GM23248 (cell line): ENCODE results near the gene SNX5.

Experiments
- EZH2 ChIP-seq: fragments of 200-600 bp; sonication (generic); IDR thresholded peaks from 2 replicates; pipeline ENCODE4 v1.6.1; 2018; ENCODE audit warnings: antibody characterized with exemption, mild to moderate bottlenecking; ENCODE audit not compliant: insufficient read depth, poor library complexity, severe bottlenecking
- EZH2phosphoT487 ChIP-seq: fragments of 200-600 bp; sonication (generic); IDR thresholded peaks from 2 replicates; pipeline ENCODE4 v1.6.1; 2018; ENCODE audit warnings: antibody characterized with exemption, moderate library complexity, mild to moderate bottlenecking, low read depth; ENCODE audit not compliant: insufficient read depth

DNA sequence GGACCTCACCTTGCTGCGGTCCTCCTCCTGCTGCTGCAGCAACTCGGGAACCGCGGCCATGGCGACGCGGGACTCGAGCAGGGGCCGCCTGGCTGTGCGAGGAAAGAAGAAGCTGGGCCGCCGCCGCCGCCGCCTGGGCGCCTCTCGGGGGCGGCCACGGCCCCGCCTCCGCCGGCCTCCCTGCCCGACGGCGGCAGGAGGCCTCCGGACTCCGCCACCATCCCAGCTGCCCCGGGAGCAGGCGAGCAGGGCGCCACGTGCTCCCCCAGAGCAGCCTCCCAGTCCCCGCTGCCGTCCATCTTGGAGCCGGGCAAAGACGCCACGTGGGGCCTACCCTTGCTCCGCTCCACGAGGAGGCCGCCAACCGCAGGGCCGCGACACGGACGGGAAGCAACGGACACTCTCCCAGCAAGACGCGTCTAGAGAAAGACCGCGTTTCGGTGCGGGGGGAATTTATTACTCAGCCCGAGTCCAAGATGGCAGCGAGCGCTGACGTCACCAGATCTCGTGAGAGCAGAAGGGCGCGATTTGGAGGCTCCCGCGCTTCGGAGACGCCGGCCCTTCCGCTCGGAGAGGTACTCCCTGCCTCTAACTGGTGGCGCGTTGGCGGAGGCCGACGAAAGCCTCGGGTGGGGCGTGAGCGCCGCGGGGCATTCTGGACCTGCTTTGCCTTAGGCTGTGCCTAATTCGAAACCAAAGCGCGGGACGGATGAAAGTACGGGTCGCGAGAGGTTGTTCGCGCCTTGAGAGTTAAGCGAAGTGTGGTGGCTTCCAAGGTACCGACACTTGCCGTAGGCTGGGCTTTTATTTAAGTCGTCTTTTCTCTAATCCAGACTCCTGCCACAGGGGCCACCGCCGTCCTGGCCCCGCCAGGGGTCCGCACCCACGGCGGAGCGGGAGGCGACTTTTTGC, at the start of gene SNX5, which contains the start of gene MGME1:
- TF ChIP-seq EZH2, result no peak
- TF ChIP-seq EZH2phosphoT487, result no peak
